SIG-M5 treated with dmso at 0.1 percent for 504 hours (cell line): Measurements from ENCODE around the gene RIN2.
"Not testable (repeated sequence)": the region's sequence is repeated elsewhere in the genome, so short reads cannot be mapped to it uniquely, and the experiment has no call there.

ENCODE experiments used
- DNase-seq: peaks from one replicate; lab custom pipeline; 2025; ENCODE audit not compliant: unreplicated experiment; lab: John Stamatoyannopoulos, UW

RIN2 gene

GRCh38 chr20:19785173-19785982 is 27.3 kb downstream of the RIN2 start:
- no peak for DNase-seq

- DNase-seq = no peak
Measured at GRCh38 chr20:19785983-19786285, 27.9 kb downstream of the RIN2 start.

- peak; percentile 28 for DNase-seq
Measured at GRCh38 chr20:19786311-19786710, 28.3 kb downstream of the RIN2 start.

GRCh38 chr20:19787366-19787765 is 29.3 kb downstream of the RIN2 start:
- DNase-seq = no peak

- DNase-seq = no peak
Measured at GRCh38 chr20:19789009-19789408, 31.0 kb downstream of the RIN2 start.

- DNase-seq = no peak
Measured at GRCh38 chr20:19789446-19789845, 31.4 kb downstream of the RIN2 start.

GRCh38 chr20:19791887-19792286 is 33.8 kb downstream of the RIN2 start:
- no peak for DNase-seq

GRCh38 chr20:19793716-19794115 is 35.7 kb downstream of the RIN2 start:
- DNase-seq = no peak

- no peak for DNase-seq
Measured at GRCh38 chr20:19794941-19795340, 36.9 kb downstream of the RIN2 start.

- DNase-seq = no peak
Measured at GRCh38 chr20:19799325-19799724, 41.3 kb downstream of the RIN2 start.

- no peak for DNase-seq
Measured at GRCh38 chr20:19802099-19802491, 44.0 kb downstream of the RIN2 start.

- peak; percentile 34 for DNase-seq
Measured at GRCh38 chr20:19802492-19803158, 44.6 kb downstream of the RIN2 start.

GRCh38 chr20:19806276-19806675 is 48.2 kb downstream of the RIN2 start:
- DNase-seq = not testable (repeated sequence)

- no peak for DNase-seq
Measured at GRCh38 chr20:19806806-19807190, 48.7 kb downstream of the RIN2 start.

GRCh38 chr20:19807191-19807945 is 49.3 kb downstream of the RIN2 start:
- no peak for DNase-seq
